GM12874 (cell line): ENCODE measurements around the gene NDUFB8.

Experiments
- CTCF ChIP-seq: IDR thresholded peaks from 2 replicates; pipeline ENCODE4 v1.5.1; 2011; ENCODE audit warnings: low read depth, mild to moderate bottlenecking, control low read depth, low read length, moderate library complexity; ENCODE audit not compliant: insufficient read depth

The NDUFB8 gene

GRCh38 chr10:100481462-100482081 is 48.1 kb downstream of the NDUFB8 start:
- no peak for TF ChIP-seq CTCF

GRCh38 chr10:100480002-100480401 is 49.7 kb downstream of the NDUFB8 start:
- no peak for TF ChIP-seq CTCF

- no peak for TF ChIP-seq CTCF
Observed at GRCh38 chr10:100479037-100479436, 50.6 kb downstream of the NDUFB8 start.

- no peak for TF ChIP-seq CTCF
Observed at GRCh38 chr10:100477970-100478369, 51.7 kb downstream of the NDUFB8 start.
